ENCODE results near the gene MORC4.

Gene MORC4

GRCh38 chrX:106999002-106999975 lies 723 bp downstream of the MORC4 start:
- peak; percentile 33 for DNase-seq
- in situ Hi-C loops (cut with HindIII; ENCODE audit: low pct_ligation_motif_present, low sequenced_read_pairs), result no loop called here
- Histone ChIP-seq H3K36me3 (replicated peaks) (no peaks in the 10 kb centered on the region), H3K27me3 (replicated peaks) (no peaks in the 10 kb centered on the region), H3K27ac (peak overlapping the region; percentile 21), H3K4me3 (ENCODE audit: low read depth, low read length) (peak overlapping the region; percentile 63)
- peak; percentile 67 for TF ChIP-seq CTCF (IDR thresholded peaks at IDR 0.05; ENCODE audit: low read depth, low read length, missing control alignments)

GRCh38 chrX:106997611-106998010 lies 2.4 kb downstream of the MORC4 start:
- Histone ChIP-seq H3K36me3 (replicated peaks) (no peaks in the 10 kb centered on the region), H3K4me3 (ENCODE audit: low read depth, low read length) (no peak overlapping the region), H3K27me3 (replicated peaks) (no peaks in the 10 kb centered on the region), H3K27ac (no peak overlapping the region)
- DNase-seq, result no peak
- in situ Hi-C loops (cut with HindIII; ENCODE audit: low pct_ligation_motif_present, low sequenced_read_pairs), result no loop called here
- TF ChIP-seq CTCF (IDR thresholded peaks at IDR 0.05; ENCODE audit: low read depth, low read length, missing control alignments), result no peak

- Histone ChIP-seq H3K27ac (no peak overlapping the region), H3K36me3 (replicated peaks) (no peaks in the 10 kb centered on the region), H3K4me3 (ENCODE audit: low read depth, low read length) (no peak overlapping the region), H3K27me3 (replicated peaks) (no peaks in the 10 kb centered on the region)
- no peak for TF ChIP-seq CTCF (IDR thresholded peaks at IDR 0.05; ENCODE audit: low read depth, low read length, missing control alignments)
- in situ Hi-C loops (cut with HindIII; ENCODE audit: low pct_ligation_motif_present, low sequenced_read_pairs), result no loop called here
- no peak for DNase-seq
Observed at GRCh38 chrX:106995678-106996077, 4.3 kb downstream of the MORC4 start.

GRCh38 chrX:106987488-106987887 lies 12.5 kb downstream of the MORC4 start:
- DNase-seq, result no peak
- H3K36me3 ChIP-seq (replicated peaks), result no peaks in the 10 kb centered on the region
- TF ChIP-seq CTCF (IDR thresholded peaks at IDR 0.05; ENCODE audit: low read depth, low read length, missing control alignments), result no peak
- H3K27ac ChIP-seq, result no peak overlapping the region
- H3K27me3 ChIP-seq (replicated peaks), result no peaks in the 10 kb centered on the region
- H3K4me3 ChIP-seq (ENCODE audit: low read depth, low read length), result no peak overlapping the region
- in situ Hi-C loops (cut with HindIII; ENCODE audit: low pct_ligation_motif_present, low sequenced_read_pairs), result no loop called here

GRCh38 chrX:106980952-106981626 lies 18.9 kb downstream of the MORC4 start:
- Histone ChIP-seq H3K27ac (no peak overlapping the region), H3K36me3 (replicated peaks) (no peaks in the 10 kb centered on the region), H3K4me3 (ENCODE audit: low read depth, low read length) (no peak overlapping the region), H3K27me3 (replicated peaks) (no peaks in the 10 kb centered on the region)
- no peak for TF ChIP-seq CTCF (IDR thresholded peaks at IDR 0.05; ENCODE audit: low read depth, low read length, missing control alignments)
- in situ Hi-C loops (cut with HindIII; ENCODE audit: low pct_ligation_motif_present, low sequenced_read_pairs), result no loop called here
- DNase-seq, result no peak
